GM12891 (cell line): ENCODE data around the gene ITGA7.

Source experiments
- POLR2A ChIP-seq: IDR thresholded peaks from 2 replicates; pipeline ENCODE4 v1.6.1; 2011; ENCODE audit warnings: low read depth, low read length, control low read depth
- POLR2AphosphoS5 ChIP-seq: IDR thresholded peaks from 2 replicates; pipeline ENCODE4 v1.6.1; 2011; ENCODE audit warnings: low read depth, low read length, control low read depth
- SPI1 ChIP-seq: IDR thresholded peaks from 2 replicates; pipeline ENCODE4 v1.6.1; 2011; ENCODE audit warnings: low read depth, low read length, control low read depth
- TAF1 ChIP-seq: IDR thresholded peaks from 2 replicates; pipeline ENCODE4 v1.6.1; 2011; ENCODE audit warnings: low read depth, low read length, control low read depth

DNA sequence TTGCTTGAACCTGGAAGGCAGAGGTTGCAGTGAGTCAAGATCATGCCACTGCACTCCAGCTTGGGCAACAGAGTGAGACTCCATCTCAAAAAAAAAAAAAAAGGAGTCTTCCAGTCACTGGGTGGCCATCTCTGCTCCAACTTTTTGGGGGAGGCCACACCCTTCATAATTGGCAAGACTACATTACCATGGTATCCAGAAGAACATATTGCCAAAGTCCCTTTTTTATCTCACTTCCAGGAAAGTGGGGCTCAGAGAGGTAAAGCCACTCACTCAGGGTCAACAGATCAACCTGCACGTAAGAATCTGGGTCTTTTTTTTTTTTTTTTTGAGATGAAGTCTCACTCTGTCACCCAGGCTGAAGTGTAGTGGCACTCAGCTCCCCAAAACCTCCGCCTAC lies 26.2 kb upstream of the ITGA7 start:
- TF ChIP-seq POLR2A (no peak), POLR2AphosphoS5 (no peak), SPI1 (no peak), TAF1 (no peak)
